HG02798 (cell line): ENCODE measurements around the gene TMEM244.
"Not testable (repeated sequence)": the region's sequence is repeated elsewhere in the genome, so short reads cannot be mapped to it uniquely, and the experiment has no call there.

ENCODE experiments used
- ATAC-seq: cut with Tn5 transposase; IDR thresholded peaks from one replicate; pipeline ENCODE4 v1.9.1; 2021; ENCODE audit warnings: mild to moderate bottlenecking; ENCODE audit not compliant: unreplicated experiment, poor library complexity

The TMEM244 gene

GRCh38 chr6:129818251-129818650 is 42.9 kb downstream of the TMEM244 start:
- no peak for ATAC-seq

DNA sequence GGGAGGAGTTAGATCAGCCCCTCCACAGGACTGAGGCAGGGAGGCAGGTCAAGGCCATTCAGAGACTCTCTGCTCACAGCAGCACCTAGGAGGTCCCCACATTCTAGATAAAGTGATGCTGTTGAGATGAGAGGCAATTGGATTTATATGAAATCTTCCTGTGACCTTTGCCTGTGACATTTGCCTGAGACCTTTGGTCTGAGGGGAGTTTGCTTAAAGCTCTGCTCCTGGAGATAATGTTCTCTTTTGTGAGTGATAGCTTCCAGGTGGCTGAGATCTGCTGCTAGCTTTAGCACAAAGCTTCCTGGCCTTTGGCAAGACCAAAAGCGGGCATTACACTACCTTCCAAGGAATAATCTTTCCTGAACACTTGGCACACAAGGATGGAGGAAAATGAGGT is 43.3 kb downstream of the TMEM244 start:
- ATAC-seq, result no peak

DNA sequence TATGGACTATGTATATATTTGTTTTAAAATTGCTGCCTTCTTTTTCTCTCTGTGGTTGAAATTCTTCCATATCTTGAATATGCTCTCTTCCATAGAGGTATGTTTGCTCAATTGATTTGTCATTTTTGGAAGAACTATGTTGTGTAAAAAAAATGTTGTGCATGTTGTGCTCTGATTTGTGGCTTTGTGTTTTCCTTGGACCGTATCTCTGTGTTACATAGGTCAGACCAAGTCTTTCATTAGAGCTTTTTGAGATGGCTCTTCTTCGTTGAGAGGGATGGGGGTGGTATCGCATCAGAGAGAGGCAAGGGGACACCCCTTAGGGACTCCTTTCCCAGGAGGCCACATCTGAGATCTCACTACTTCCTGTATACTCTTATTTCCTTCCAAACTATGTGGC is 43.8 kb downstream of the TMEM244 start:
- ATAC-seq, result no peak

GRCh38 chr6:129812145-129812777 is 48.9 kb downstream of the TMEM244 start:
- no peak for ATAC-seq

DNA sequence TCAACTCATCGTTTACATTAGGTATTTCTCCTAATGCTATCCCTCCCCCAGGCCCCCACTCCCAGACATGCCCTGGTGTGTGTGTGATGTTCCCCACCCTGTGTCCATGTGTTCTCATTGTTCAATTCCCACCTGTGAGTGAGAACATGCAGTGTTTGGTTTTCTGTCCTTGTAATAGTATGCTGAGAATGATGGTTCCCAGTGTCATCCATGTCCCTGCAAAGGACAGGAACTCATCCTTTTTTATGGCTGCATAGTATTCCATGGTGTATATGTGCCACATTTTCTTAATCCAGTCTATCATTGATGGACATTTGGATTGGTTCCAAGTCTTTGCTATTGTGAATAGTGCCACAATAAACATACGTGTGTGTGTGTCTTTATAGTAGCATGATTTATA is 54.0 kb downstream of the TMEM244 start:
- ATAC-seq, result not testable (repeated sequence)

DNA sequence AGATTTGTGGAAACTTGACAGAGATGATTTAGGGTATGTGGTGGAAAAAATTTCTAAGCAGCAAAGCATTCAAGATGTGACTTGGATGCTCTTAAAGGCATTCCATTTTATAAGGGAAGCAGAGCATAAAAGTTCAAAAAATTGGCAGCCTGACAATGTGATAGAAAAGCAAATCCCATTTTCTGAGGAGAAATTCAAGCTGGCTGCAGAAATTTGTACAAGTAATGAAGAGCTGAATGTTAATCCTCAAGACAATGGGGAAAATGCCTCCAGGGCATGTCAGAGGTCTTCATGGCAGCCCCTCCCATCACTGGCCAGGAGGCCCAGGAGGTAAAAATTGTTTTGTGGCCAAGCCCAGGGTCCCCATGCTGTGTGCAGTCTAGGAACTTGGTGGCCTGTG is 58.2 kb downstream of the TMEM244 start:
- not testable (repeated sequence) for ATAC-seq

GRCh38 chr6:129801909-129802308 is 59.2 kb downstream of the TMEM244 start:
- ATAC-seq, result no peak

DNA sequence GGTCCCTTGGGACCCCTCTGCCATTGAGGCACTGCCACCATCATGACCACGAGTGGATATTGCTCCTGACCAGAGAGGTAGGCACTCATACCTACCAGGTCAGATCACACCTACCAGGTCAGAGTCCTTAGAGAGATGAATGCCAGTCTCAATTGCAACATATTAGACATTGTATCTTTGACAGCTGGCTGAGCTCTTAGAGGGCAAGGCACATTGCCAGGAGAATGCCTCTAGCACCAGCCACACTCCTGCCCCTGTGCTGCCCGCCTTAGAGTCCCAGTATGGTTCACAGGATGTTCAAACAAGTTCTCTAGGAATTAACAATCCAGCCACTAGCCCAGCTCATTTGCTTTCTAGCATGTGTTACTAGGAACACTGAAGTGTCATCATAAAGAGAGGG is 65.9 kb downstream of the TMEM244 start:
- ATAC-seq, result no peak

DNA sequence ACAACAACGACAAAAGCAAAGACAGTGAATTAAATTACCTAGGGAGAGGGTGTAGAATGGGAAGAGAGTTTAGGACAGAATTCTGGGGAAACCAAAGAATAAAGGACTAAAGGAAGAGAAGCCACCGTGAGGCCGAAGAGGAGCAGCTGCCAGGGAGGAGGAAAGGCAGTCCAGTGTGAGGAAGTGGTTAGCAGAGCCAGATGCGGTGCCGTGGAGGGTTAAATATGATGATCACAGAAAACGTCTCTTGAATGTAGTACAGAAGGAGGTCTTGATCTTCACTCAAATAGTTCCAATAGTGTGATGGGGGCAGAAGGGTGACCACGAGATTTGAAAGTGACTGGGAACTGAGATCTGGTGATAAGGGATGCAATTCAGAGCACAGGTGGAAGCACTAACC is 67.7 kb downstream of the TMEM244 start:
- ATAC-seq, result no peak

GRCh38 chr6:129792049-129792448 is 69.1 kb downstream of the TMEM244 start:
- ATAC-seq, result no peak

- ATAC-seq, result no peak
Measured at GRCh38 chr6:129790785-129791184, 70.3 kb downstream of the TMEM244 start.

- no peak for ATAC-seq
Measured at GRCh38 chr6:129789974-129790373, 71.1 kb downstream of the TMEM244 start.

- ATAC-seq, result no peak
Measured at GRCh38 chr6:129787816-129788215, 73.3 kb downstream of the TMEM244 start.

DNA sequence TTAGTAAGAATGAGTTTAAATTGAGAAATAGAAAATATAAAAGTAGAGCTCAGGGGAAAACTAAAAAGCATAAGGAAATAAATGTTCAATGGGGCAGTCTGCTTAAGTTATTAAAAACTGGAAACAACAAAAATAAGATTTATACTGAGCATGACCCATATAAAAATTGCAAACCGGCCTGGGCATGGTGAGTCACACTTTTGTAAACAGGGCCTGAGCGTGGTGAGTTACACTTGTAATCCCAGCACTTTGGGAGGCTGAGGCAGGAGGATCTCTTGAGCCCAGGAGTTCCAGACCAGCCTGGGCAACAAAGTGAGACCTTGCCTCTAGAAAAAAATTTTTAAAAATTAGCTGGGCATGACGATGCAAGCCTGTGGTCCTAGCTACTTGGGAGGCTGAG is 74.6 kb downstream of the TMEM244 start:
- no peak for ATAC-seq

DNA sequence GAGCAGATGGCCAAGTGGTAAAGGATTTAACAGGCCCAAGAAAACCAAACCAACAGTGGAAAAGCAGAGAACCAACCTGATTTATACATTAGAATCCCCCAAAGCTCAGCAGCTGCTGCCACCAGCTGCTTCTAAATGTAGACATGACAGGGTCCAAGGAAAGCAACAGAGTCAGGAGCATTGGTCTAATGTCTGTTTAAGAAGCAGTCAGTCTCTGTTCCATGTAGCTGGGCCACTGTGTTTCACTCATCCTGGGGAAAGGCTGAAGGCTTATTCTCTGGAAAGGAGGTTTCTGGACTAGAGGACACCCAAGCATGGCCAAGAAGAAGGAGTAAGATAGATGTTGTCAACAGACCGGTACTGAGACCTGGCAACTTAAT is 75.4 kb downstream of the TMEM244 start:
- ATAC-seq, result no peak

DNA sequence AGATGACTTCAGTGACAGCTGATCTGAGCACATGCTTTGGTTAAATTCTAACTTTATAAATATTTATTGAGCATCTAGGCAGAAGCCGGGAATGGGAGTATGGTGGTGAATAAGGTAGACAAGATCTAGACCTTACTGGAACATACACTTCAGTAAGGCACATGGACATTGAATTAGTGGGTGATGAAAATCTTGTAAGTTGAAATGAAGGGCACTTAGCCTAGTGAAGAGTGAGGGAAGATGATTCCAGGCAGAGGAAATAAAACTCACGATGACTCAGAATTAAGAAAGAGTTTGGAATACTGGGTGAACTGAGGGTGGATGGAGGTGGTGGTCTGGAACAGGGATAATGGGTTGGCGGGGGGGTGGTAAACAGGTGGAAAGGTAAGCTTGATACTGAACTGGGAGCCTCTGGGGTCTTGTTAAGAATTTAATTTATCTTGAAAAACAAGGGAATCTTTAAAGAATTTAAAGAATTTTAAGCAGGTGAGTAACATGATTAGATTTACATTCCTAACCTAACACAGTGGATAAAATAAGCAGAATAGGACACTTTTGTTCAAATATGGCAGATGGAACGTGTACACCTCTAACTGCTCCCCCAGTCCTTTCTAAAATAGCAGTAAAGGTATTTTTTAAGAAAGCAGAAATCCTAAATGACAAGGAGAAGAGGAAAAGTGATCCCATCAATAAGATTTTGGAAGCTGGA is 75.9 kb downstream of the TMEM244 start:
- ATAC-seq, result no peak
